Sciatic nerve (tissue), 2 donors: ENCODE measurements around the gene MYH15. TPM values are rescaled to one million over a fixed set of nuclear protein-coding genes. Genes with fewer than 3 reads are reported as not detected.

Source experiments
- ATAC-seq: fragments of 200-7000 bp; cut with Tn5 transposase; one replicate; pipeline ENCODE4 v1.9.1; 2020; ENCODE audit warnings: mild to moderate bottlenecking, moderate library complexity
- DNase-seq: peaks from one replicate; pipeline ENCODE4 v3.0.0-alpha.2; 2020; ENCODE audit warnings: low spot score
- intact Hi-C: fragments of 100-400 bp; cut with DNase I; formaldehyde crosslinking; loops from one replicate; pipeline ENCODE4 v1.14.2; 2022
- total RNA-seq: library from RNA; stranded (reverse); fragmentation: NEBNext Ultra II Directional; extraction: Animal tissue kit (Norgen Biotek cat#: 25700); gene quantifications from one replicate; pipeline ENCODE4 v1.2.1, GENCODE V29; 2021
- donor health status: DM: no; HTN: no; CAD: no.
- donor health status: DM: no; HTN: no; CAD: no.

Gene MYH15
- total RNA-seq, 1 donor from 2014 or later = 0.58 TPM

GRCh38 chr3:108477511-108478147 is 32.8 kb downstream of the MYH15 start:
- DNase-seq = peak; percentile 60
- intact Hi-C loops = loop anchor here (10.0 kb wide), 1 partner anchor 363 kb away; no protein-coding TSS in a partner anchor
- ATAC-seq = peak; percentile 55

DNA sequence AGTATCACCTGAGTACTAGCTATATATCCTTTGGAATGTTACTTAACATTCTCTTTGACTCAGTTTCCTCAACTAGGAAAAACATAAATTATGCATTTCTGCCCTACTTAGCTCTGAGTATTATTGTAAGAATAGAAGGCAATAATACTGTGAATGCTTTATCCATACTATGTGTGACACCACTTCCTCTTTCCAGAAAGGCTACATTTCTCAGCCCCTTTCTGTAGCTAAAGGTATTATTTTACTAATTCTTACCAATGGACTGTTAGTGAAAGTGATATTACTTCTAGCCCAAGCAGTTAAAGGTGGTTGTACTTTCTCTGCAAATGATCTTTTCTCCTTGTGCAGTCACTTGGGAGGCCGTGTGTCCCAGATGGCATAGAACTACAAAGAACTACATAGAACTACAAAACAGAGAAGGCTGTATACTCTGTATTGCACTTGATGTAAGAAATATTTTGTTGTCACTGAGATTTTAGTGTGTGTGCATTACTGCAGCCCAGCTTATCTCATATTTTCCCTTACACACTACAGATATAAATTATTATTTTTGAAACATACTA is 35.1 kb downstream of the MYH15 start:
- ATAC-seq (no peak), DNase-seq (no peak)
- intact Hi-C loops = loop anchor here (10.0 kb wide), 1 partner anchor 360 kb away; no protein-coding TSS in a partner anchor

DNA sequence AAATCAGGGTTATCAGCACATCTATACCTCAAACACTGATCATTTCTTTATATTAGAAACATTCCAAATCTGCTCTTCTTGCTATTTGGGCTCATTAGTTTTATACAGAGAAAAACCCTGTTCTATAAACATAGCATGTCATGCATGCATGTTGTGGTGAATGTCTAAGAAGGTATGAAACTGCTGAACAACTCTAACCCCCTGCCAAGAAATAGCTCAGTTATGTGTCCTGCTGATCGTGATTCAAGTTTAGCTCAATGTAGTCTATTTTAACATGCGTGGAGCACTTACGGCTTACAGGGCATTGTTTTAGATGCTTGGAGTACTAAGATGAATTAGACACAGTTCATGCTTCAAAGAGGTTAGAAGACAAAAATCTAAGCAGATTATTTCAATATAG is 35.8 kb downstream of the MYH15 start:
- DNase-seq (no peak), ATAC-seq (no peak)
- intact Hi-C loops = loop anchor here (10.0 kb wide), 1 partner anchor 360 kb away; no protein-coding TSS in a partner anchor

DNA sequence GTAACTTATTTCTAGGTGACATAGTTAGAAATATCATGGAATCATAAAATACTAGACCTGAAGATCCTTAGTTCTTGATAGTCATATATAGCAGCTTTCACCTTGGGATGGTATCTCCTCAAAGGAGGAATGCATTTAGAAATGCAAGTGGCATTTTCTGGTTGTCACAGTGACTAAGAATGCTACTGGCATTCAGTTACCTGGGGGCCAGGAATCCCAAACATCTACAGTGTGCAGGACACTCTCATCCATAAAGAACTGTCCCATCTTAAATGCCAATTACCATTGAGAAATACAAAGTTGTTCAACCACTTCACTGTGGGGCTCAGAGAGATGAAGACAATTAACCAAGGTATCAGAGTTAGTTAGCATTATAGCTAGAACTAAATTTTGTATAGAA is 36.7 kb downstream of the MYH15 start:
- DNase-seq = no peak
- ATAC-seq = no peak
- intact Hi-C loops = loop anchor here (10.0 kb wide), 1 partner anchor 359 kb away; no protein-coding TSS in a partner anchor

DNA sequence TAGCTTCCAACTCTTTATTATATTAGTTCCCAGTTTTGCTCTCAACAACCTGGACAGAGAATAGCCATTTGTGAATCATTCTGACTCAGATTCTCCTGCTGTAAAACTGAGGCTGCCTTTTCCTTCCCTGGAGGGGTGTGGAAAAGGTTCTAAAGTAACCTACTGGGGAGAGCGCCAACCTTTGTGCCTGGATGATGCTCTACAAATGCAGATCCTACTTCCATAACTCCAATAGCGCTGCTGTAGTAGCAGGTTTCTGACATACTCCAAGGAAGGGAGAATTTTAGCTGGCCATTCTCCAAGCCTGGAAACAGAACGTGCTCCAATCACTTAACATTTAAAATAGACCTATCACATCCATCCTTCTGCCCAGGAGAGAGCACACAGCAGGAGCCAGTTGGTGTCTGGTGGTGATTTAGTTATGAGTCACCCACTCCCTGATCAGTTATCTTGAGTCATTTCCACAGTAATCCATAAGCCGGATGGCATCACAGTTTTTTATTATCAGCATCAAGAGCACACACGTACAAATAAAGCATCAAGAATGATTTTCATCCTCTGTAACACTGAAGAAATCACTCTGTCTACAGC is 38.3 kb downstream of the MYH15 start:
- intact Hi-C loops = loop anchor here (10.0 kb wide), 1 partner anchor 357 kb away; no protein-coding TSS in a partner anchor
- ATAC-seq (no peak), DNase-seq (no peak)

- intact Hi-C loops = loop anchor here (10.0 kb wide), 1 partner anchor 357 kb away; no protein-coding TSS in a partner anchor
- DNase-seq = no peak
- ATAC-seq = no peak
These were observed 39.0 kb downstream of the MYH15 start for GRCh38 chr3:108471426-108471825.

GRCh38 chr3:108469126-108469525 is 41.3 kb downstream of the MYH15 start:
- DNase-seq (no peak), ATAC-seq (no peak)
- intact Hi-C loops = no loop called here

DNA sequence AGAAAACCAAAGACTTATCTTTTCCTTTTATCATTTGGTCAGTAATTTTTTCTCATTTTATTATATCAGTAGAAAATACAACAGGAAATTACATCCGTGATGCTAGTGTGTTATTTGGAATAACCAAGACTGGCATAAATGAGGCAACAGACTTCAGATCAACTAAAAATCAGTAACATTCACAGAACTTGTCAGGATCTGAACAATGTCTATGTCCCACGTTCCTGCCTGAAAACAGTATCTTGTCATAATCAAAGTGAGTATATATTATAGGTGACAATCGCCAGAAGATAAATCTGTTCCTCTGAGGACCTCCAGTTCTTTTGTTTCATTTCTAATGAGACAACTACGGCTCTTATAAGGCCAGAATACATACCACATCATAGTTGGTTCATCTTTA is 41.8 kb downstream of the MYH15 start:
- DNase-seq = no peak
- no peak for ATAC-seq
- intact Hi-C loops = no loop called here

- ATAC-seq = no peak
These were observed 47.5 kb downstream of the MYH15 start for GRCh38 chr3:108462899-108463298.

DNA sequence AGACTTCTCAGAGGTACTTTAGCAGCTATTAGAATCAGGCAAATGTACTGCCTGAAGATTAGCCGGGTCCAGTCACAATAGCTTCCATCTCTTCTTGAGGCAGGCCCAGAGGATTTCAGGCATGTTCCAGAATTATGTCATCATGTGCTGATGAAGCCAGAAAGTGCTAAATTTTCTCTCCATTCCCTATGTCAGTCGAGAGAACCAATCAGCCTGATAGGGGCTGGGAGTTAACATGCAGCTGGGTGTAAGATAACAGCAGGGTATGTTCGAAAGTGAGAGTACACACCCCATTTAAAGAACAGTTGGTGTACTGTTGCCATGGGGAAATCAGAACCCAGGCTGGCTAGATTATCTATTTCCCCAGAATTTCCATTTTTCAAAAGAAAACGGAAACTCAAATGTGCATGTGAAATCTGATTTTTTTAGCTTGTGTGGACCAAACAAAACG is 48.7 kb downstream of the MYH15 start:
- DNase-seq (no peak), ATAC-seq (peak; percentile 74)
- intact Hi-C loops = no loop called here

More at GRCh38 chr3:108462899-108463298, 47.5 kb downstream of the MYH15 start:
- no peak for DNase-seq
- intact Hi-C loops = no loop called here

DNA sequence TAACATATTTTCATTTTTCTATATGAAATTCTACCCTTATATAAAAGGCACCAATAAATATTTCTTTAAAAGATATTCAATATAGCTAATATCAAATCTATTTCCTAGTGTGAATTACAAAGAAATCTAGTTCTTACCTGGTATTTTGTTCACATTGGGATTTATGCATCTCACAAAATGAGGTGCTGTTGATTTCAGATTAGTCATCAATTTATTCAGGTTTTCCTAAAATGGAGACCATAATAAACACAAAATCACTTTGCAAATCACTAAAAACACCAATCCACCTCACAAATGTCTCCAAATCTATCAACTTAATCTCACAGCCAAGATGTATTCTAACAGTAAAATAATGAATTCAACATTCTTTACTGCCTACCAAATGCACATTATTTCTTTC is 51.2 kb downstream of the MYH15 start:
- DNase-seq (no peak), ATAC-seq (no peak)
- intact Hi-C loops = no loop called here

GRCh38 chr3:108455212-108455705 is 55.1 kb downstream of the MYH15 start:
- ATAC-seq = no peak
- DNase-seq = no peak
- intact Hi-C loops = no loop called here

GRCh38 chr3:108453565-108453964 is 56.8 kb downstream of the MYH15 start:
- ATAC-seq (no peak), DNase-seq (no peak)
- intact Hi-C loops = no loop called here

DNA sequence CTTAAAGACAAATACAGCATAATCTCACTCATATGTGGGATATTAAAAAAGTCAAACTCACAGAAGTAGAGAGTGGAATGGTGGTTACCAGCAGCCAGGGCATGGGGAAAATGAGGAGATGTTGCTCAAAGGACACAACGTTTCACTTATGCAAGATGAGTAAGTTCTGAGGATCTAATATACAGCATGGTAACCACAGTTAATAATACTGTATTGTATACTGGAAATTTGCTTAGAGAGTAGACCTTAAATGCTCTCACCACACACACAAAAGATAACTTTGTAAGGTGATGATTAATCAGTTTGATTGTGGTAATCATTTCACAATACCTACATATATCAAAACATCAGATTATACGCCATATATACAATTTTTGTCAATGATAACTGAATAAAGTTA is 60.0 kb downstream of the MYH15 start:
- DNase-seq (no peak), ATAC-seq (no peak)
- intact Hi-C loops = no loop called here

- ATAC-seq = no peak
- intact Hi-C loops = no loop called here
- DNase-seq = no peak
These were observed 61.8 kb downstream of the MYH15 start for GRCh38 chr3:108448593-108448992.

DNA sequence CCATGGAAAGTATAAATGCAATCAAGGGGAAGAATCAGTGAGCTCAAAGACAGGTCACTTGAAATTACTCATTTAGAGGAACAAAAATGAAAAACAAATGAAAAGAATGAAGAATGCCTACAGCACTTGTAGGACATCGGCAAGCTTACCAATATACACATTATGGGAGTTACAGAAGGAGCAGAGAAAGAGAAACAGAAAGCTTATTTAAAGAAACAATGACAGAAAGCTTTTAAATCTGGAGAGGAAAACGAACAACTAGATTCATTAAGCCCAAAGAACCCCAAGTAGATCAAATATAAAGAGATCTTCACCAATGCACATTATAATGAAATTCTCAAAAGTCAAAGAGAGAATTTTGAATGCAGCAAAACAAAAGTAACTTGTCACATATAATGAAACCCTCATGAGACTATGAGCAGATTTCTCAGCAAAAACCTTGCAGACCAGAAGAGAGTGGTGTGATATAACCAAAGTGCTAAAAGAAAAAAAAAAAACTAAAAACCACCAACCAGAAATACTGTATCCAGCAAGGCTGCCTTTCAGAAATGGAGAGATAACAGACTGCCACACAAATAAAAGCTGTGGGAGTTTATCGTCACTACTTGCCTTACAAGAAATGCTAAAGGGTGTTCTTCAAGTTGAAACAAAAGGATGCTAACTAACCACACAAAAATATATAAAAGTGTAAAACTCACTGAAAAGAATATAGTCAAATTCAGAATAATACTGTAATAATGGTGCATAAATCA is 63.1 kb downstream of the MYH15 start:
- intact Hi-C loops = no loop called here
- no peak for ATAC-seq
- DNase-seq = no peak

- ATAC-seq = no peak
- DNase-seq = no peak
- intact Hi-C loops = no loop called here
These were observed 68.1 kb downstream of the MYH15 start for GRCh38 chr3:108442281-108442680.

DNA sequence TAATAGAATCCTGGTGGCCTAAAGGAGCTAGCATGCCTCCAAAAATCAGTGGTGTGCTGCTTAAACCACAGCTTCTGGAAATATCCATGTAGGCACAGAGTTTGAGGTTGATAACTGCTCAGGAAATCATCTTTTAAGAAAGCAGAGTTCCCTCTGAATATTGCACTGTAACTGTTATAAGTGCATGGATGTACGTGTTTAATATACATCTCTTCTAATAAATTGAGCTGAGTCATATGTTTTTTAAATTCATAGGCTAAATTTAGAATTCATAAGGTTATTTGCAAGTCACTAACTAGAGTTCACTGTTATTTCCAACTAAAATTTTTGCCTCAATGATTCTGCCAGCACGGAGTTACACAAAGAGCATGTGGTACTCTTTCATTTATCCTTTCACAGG is 68.9 kb downstream of the MYH15 start:
- no peak for DNase-seq
- ATAC-seq = peak; percentile 32
- intact Hi-C loops = no loop called here

DNA sequence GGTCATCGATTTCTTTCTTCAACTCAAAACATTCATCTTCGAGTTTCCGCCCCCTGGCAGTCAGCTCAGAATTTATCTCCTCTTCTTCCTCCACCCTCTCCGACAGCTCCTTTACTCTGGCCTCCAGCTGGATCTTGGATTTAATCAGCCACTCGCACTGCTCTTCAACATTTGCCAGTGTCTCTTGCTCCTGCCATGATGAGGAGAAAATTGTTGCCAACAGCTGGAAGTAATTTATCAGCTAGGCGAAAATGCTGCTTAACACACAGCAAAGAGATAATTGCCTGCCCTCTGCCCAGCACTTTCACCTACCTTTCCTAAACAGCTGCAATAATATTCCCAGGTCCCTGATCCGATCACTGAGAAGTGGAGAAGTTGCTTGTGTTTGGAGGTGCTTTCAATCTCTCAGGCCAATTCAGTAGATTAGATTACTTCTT is 69.3 kb downstream of the MYH15 start:
- peak; percentile 77 for ATAC-seq
- intact Hi-C loops = no loop called here
- DNase-seq = no peak
